ENCODE measurements around the gene ATR. TPM values are rescaled to one million over a fixed set of nuclear protein-coding genes. Genes with fewer than 3 reads are reported as not detected.

The ATR gene
- polyA plus RNA-seq, 1 donor (not counting 4 experiments of a cell fraction or from before 2014, with no cell fraction given): 30.8 TPM

- no peak overlapping the region for H3K4me3 ChIP-seq (ENCODE audit: control insufficient read depth in 2 of 3, extremely low read depth in 1 of 3, insufficient read depth in 2 of 3, low read depth in 1 of 3, low read length in 3 of 3)
- H3K79me2 ChIP-seq (ENCODE audit: control insufficient read depth, insufficient read depth, low read length): peaks cover 1% of the 10 kb centered on the region
- H3K4me1 ChIP-seq (ENCODE audit: control insufficient read depth, extremely low read depth, insufficient read depth, low read length): peaks cover 4% of the 10 kb centered on the region
- no peaks in the 10 kb centered on the region for H3K36me3 ChIP-seq (ENCODE audit: control insufficient read depth in 2 of 2, extremely low read depth in 1 of 2, insufficient read depth in 2 of 2, low read length in 2 of 2)
- no peak for FAIRE-seq
- H3K9ac ChIP-seq (ENCODE audit: control insufficient read depth, extremely low read depth, insufficient read depth, low read length): no peak overlapping the region
- H3K27ac ChIP-seq (ENCODE audit: control insufficient read depth, insufficient read depth, low read length): no peak overlapping the region
- DNase-seq (ENCODE audit: low read depth, low spot score): no peak
- H3K27me3 ChIP-seq (ENCODE audit: control insufficient read depth, extremely low read depth, insufficient read depth, low read length): no peaks in the 10 kb centered on the region
- H4K20me1 ChIP-seq (ENCODE audit: control insufficient read depth, extremely low read depth, insufficient read depth, low read length): no peaks in the 10 kb centered on the region
- no peaks in the 10 kb centered on the region for H3K9me3 ChIP-seq (ENCODE audit: control insufficient read depth, low read depth, low read length)
- dilution Hi-C loops (cut with MboI; ENCODE audit: extremely low pct_ligation_motif_present, low sequenced_read_pairs): no loop called here
- no peak overlapping the region for H3K4me2 ChIP-seq (ENCODE audit: control insufficient read depth, extremely low read depth, insufficient read depth, low read depth, low read length)
- H2AFZ ChIP-seq (ENCODE audit: control insufficient read depth, low read length): no peak overlapping the region
- H3K9me1 ChIP-seq (ENCODE audit: control insufficient read depth, extremely low read depth, insufficient read depth, low read length): no peaks in the 10 kb centered on the region
- TF ChIP-seq EZH2 (IDR thresholded peaks at IDR 0.05; ENCODE audit: low read length) (no peak), CTCF (optimal IDR thresholded peaks at IDR 0.05 in 1 of 3, IDR thresholded peaks at IDR 0.05 in 1 of 3, conservative IDR thresholded peaks at IDR 0.05 in 1 of 3; ENCODE audit: extremely low read depth in 1 of 3, insufficient read depth in 2 of 3, low read length in 3 of 3) (no peak)
Observed at GRCh38 chr3:142602619-142603385, 24.3 kb upstream of the ATR start.

DNA sequence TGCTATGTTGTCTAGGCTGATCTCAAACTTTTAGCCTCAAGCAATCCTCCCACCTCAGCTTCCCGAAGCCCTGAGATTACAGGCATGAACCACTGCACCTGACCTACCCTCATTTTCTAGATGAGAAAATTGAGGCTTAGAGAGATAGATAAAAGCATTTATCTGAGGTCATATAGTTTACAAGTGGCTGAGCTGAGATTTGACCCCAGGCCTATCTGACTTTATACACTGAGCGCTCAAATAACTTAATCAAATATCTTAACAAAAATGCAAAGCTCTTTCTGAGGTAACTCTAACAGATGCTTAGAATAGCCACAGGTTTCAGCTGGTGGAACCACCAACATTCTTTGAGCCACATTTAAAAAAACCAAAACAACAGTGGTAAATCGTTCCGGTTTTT is 23.2 kb upstream of the ATR start:
- dilution Hi-C loops (cut with MboI; ENCODE audit: extremely low pct_ligation_motif_present, low sequenced_read_pairs): no loop called here
- no peak overlapping the region for H3K27ac ChIP-seq (ENCODE audit: control insufficient read depth, insufficient read depth, low read length)
- H3K9me1 ChIP-seq (ENCODE audit: control insufficient read depth, extremely low read depth, insufficient read depth, low read length): no peaks in the 10 kb centered on the region
- DNase-seq (ENCODE audit: low read depth, low spot score): no peak
- no peaks in the 10 kb centered on the region for H3K36me3 ChIP-seq (ENCODE audit: control insufficient read depth in 2 of 2, extremely low read depth in 1 of 2, insufficient read depth in 2 of 2, low read length in 2 of 2)
- no peak overlapping the region for H2AFZ ChIP-seq (ENCODE audit: control insufficient read depth, low read length)
- H3K4me1 ChIP-seq (ENCODE audit: control insufficient read depth, extremely low read depth, insufficient read depth, low read length): peaks cover 13% of the 10 kb centered on the region
- TF ChIP-seq CTCF (optimal IDR thresholded peaks at IDR 0.05 in 1 of 3, IDR thresholded peaks at IDR 0.05 in 1 of 3, conservative IDR thresholded peaks at IDR 0.05 in 1 of 3; ENCODE audit: extremely low read depth in 1 of 3, insufficient read depth in 2 of 3, low read length in 3 of 3) (no peak), EZH2 (IDR thresholded peaks at IDR 0.05; ENCODE audit: low read length) (no peak)
- H3K27me3 ChIP-seq (ENCODE audit: control insufficient read depth, extremely low read depth, insufficient read depth, low read length): no peaks in the 10 kb centered on the region
- no peak for FAIRE-seq
- H3K4me3 ChIP-seq (ENCODE audit: control insufficient read depth in 2 of 3, extremely low read depth in 1 of 3, insufficient read depth in 2 of 3, low read depth in 1 of 3, low read length in 3 of 3): no peak overlapping the region
- no peak overlapping the region for H3K9ac ChIP-seq (ENCODE audit: control insufficient read depth, extremely low read depth, insufficient read depth, low read length)
- H4K20me1 ChIP-seq (ENCODE audit: control insufficient read depth, extremely low read depth, insufficient read depth, low read length): no peaks in the 10 kb centered on the region
- no peaks in the 10 kb centered on the region for H3K9me3 ChIP-seq (ENCODE audit: control insufficient read depth, low read depth, low read length)
- peaks cover 7% of the 10 kb centered on the region for H3K79me2 ChIP-seq (ENCODE audit: control insufficient read depth, insufficient read depth, low read length)
- H3K4me2 ChIP-seq (ENCODE audit: control insufficient read depth, extremely low read depth, insufficient read depth, low read depth, low read length): no peak overlapping the region
